Measurements from ENCODE around the gene FKBP10. TPM values are rescaled to one million over a fixed set of nuclear protein-coding genes. Genes with fewer than 3 reads are reported as not detected.

The FKBP10 gene
- total and polyA plus RNA-seq, 10 of the 15 experiments (the other 5 are each of a cell fraction or from before 2014, with no cell fraction given) = 0.02 to 4.7 (median 1.8) TPM

GRCh38 chr17:41848788-41849187 is 36.0 kb downstream of the FKBP10 start:
- Histone ChIP-seq H3K79me2 (ENCODE audit: control insufficient read depth, insufficient read depth, low read length) (peaks cover 19% of the 10 kb centered on the region), H3K4me3 (no peak overlapping the region), H2AFZ (ENCODE audit: control insufficient read depth, low read depth, low read length) (no peak overlapping the region), H3K36me3 (ENCODE audit: control insufficient read depth in 2 of 2, insufficient read depth in 2 of 2, low read length in 1 of 2) (peaks cover 5 to 7% of the 10 kb centered on the region in 2 experiments), H4K20me1 (ENCODE audit: control insufficient read depth, insufficient read depth) (no peaks in the 10 kb centered on the region), H3K27ac (ENCODE audit: control insufficient read depth, insufficient read depth) (no peak overlapping the region), H3K27me3 (replicated peaks in 1 of 2; ENCODE audit: control insufficient read depth in 2 of 2, insufficient read depth in 2 of 2, low read length in 1 of 2) (no peaks in the 10 kb centered on the region), H3K9me3 (replicated peaks; ENCODE audit: control insufficient read depth, insufficient read depth, low read length) (no peaks in the 10 kb centered on the region), H3K4me2 (ENCODE audit: control insufficient read depth, insufficient read depth) (no peak overlapping the region), H3K9ac (ENCODE audit: control insufficient read depth, insufficient read depth, low read length) (no peak overlapping the region), H3K4me1 (ENCODE audit: control insufficient read depth, insufficient read depth, low read length) (peaks cover 8% of the 10 kb centered on the region; the same call in 1 of the 2 replicates)
- TF ChIP-seq CHD2 (IDR thresholded peaks at IDR 0.05; ENCODE audit: borderline replicate concordance, low read depth, low read length) (no peak), CHD1 (IDR thresholded peaks at IDR 0.05; ENCODE audit: low read depth, low read length) (no peak), BCL11A (IDR thresholded peaks at IDR 0.05; ENCODE audit: low read depth, low read length) (no peak), EED (IDR thresholded peaks at IDR 0.05; ENCODE audit: low read depth) (no peak), USF2 (IDR thresholded peaks at IDR 0.05; ENCODE audit: borderline replicate concordance, low read depth, low read length) (no peak), ESRRA (IDR thresholded peaks at IDR 0.05; ENCODE audit: low read length) (no peak), SREBF2 (IDR thresholded peaks at IDR 0.05; ENCODE audit: low read length) (no peak)
- FAIRE-seq (no peak), DNase-seq (ENCODE audit: low read depth, low spot score) (no peak), ATAC-seq (no peak; the same call in 2 of the 3 replicates)
- in situ Hi-C loops (cut with MboI) = no loop called here
- WGBS (ENCODE audit: insufficient coverage, insufficient replicate concordance, low lambda C conversion rate, missing lambda C conversion rate) = 81% methylated on average over 4 of the region's 4 CpGs
- CTCF ChIA-PET = interaction anchor here (1.2 to 2.7 kb wide), 4 partner anchors 15 to 159 kb away, joined by 3 to 18 read pairs (median 4); partner anchors contain the start of gene KLHL11
- SMC1A ChIA-PET (ENCODE audit: uncharacterized antibody, unreplicated experiment) = interaction anchor here (1.3 to 5.2 kb wide), 4 partner anchors 11 to 81 kb away, joined by 3 to 33 read pairs (median 8); partner anchors contain the start of genes KLHL10, KLHL11, ODAD4 and P3H4
- intact Hi-C loops (cut with micrococcal nuclease; ENCODE audit: unreplicated experiment) = no loop called here
- POLR2A ChIA-PET = interaction anchor here (1.0 to 1.4 kb wide), 3 partner anchors 10 to 82 kb away, joined by 3 to 5 read pairs (median 4); partner anchors contain the start of gene ODAD4
- RAD21 ChIA-PET (ENCODE audit: unreplicated experiment) = interaction anchor here (1.0 to 2.1 kb wide), 6 partner anchors 11 to 77 kb away, joined by 3 to 15 read pairs (median 5); partner anchors contain the start of genes KLHL10, KLHL11 and P3H4
- no TSS peak for BruUV-seq (replicated peaks)

Measured in GM12878 (cell line).